Omental fat pad (tissue), 4 donors: ENCODE results near the gene PTGER4. TPM values are rescaled to one million over a fixed set of nuclear protein-coding genes. Genes with fewer than 3 reads are reported as not detected.
"Not testable (repeated sequence)": the region's sequence is repeated elsewhere in the genome, so short reads cannot be mapped to it uniquely, and the experiment has no call there.

Experiments used
- ATAC-seq: fragments of 150-250 bp; one replicate; pipeline ENCODE4 v1.9.1; 2016; ENCODE audit warnings: mild to moderate bottlenecking, moderate library complexity; ENCODE audit not compliant: low FRiP score
- DNase-seq: peaks from one replicate; pipeline ENCODE4 v3.0.0-alpha.2; 2019; ENCODE audit warnings: low spot score
- CTCF ChIP-seq, 3 donors: fragments of 450-650 bp; IDR thresholded peaks; one replicate each; pipeline ENCODE4 v1.5.1; 2016 to 2017; ENCODE audit warnings: antibody characterized with exemption in 3 of 3, mild to moderate bottlenecking in 3 of 3, moderate library complexity in 2 of 3
- total RNA-seq, 4 donors: library from RNA; depleted of rRNA; stranded (reverse); fragments of >200 nt; gene quantifications; one replicate each; pipeline ENCODE4 v1.1.0, GENCODE V29; 2016

Gene PTGER4
- total RNA-seq, 4 donors from 2014 or later = 39.5 to 87.7 (median 46.4) TPM

DNA sequence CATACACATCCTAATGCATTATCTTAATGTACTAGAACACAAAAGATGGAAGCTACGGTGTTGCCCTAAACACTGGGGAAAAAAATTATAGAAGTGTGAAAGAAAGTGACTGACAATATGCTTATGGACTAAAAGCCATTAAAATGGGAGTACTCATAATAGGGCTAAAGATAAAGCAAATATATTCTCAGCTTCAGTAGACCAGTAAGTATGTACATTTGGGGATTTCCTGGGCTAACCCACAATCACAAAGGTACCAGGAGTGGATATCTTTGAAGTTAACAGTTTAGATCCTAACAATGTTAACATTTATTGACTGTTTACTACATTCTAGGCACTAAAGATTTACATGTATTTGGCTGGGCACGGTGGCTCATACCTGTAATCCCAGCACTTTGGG is 36.9 kb downstream of the PTGER4 start:
- ATAC-seq = no peak
- no peak for TF ChIP-seq CTCF (IDR thresholded peaks at IDR 0.05)
- DNase-seq = no peak

DNA sequence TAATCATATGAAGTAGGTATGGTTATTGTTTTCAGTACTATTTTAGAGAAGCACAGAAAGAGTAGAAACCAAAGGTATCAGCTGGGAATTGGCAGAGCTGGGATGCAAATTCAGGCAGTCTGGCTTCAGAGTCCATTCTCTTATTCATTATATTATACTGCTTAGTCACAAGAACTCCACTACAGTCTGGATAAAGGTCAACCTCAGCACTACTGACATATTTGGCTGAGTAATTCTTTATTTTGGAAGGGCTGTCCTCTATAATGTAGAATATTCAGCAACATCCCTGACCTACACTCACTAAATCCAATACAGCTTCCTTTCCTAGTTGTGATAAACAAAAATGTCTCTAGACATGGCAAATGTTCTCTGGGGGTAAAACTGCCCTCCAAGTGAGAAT is 37.6 kb downstream of the PTGER4 start:
- TF ChIP-seq CTCF (IDR thresholded peaks at IDR 0.05) = no peak
- ATAC-seq = no peak

GRCh38 chr5:40720069-40720468 is 40.4 kb downstream of the PTGER4 start:
- TF ChIP-seq CTCF (IDR thresholded peaks at IDR 0.05) = no peak
- DNase-seq (no peak), ATAC-seq (no peak)

More for the DNA sequence above, 37.6 kb downstream of the PTGER4 start:
- no peak for DNase-seq

- not testable (repeated sequence) for DNase-seq, ATAC-seq
Observed at GRCh38 chr5:40722497-40722911, 42.8 kb downstream of the PTGER4 start.

DNA sequence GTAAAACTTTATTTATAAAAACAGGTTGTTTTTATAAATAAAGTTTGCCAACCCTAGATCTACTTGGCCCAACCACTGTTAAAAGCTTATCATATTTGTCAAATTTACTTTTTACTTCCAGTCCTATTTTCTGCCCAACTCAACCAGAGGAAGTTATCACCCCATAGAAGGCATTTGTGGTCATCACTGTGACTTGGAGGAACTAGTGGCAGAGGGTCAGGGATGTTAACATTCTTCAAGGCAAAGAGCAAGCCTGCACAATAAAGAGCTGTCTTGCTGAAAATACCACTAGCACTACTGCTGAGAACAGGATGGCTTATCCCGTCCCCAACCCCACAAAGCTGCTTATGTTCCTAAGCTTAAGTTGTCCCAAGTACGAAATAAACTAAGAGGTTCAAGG is 53.7 kb downstream of the PTGER4 start:
- DNase-seq (no peak), ATAC-seq (no peak)
- no peak for TF ChIP-seq CTCF (IDR thresholded peaks at IDR 0.05)

- DNase-seq = no peak
- TF ChIP-seq CTCF (IDR thresholded peaks at IDR 0.05) = no peak
- no peak for ATAC-seq
Observed at GRCh38 chr5:40733879-40734563, 54.3 kb downstream of the PTGER4 start.

- no peak for TF ChIP-seq CTCF (IDR thresholded peaks at IDR 0.05)
- ATAC-seq (no peak), DNase-seq (no peak)
Observed at GRCh38 chr5:40734986-40735385, 55.3 kb downstream of the PTGER4 start.
